SK-N-SH treated with all-trans-retinoic acid at 6 μM for 48 hours (cell line): Measurements from ENCODE around the gene DIAPH3.

Experiments used
- ATAC-seq: fragments of 200-7000 bp; cut with Tn5 transposase; 3 replicates; pipeline ENCODE4 v1.9.1; 2020; ENCODE audit warnings: mild to moderate bottlenecking, moderate library complexity
- ARNTL ChIP-seq: fragments of 450-650 bp; formaldehyde crosslinking; IDR thresholded peaks from 2 replicates; pipeline ENCODE4 v1.5.0; 2020; ENCODE audit warnings: low read depth, mild to moderate bottlenecking, moderate library complexity, borderline replicate concordance
- BACH2 ChIP-seq: fragments of 250-450 bp; sonication (Bioruptor Pico); IDR thresholded peaks from 2 replicates; pipeline ENCODE4 v1.9.0; 2021; ENCODE audit warnings: mild to moderate bottlenecking, borderline replicate concordance
- CSDC2 ChIP-seq: fragments of 250-450 bp; sonication (Bioruptor Pico); IDR thresholded peaks from 2 replicates; pipeline ENCODE4 v1.5.0; 2020; ENCODE audit warnings: mild to moderate bottlenecking, moderate library complexity
- ESRRG ChIP-seq: fragments of 250-450 bp; sonication (Bioruptor Pico); IDR thresholded peaks from 2 replicates; pipeline ENCODE4 v1.6.1; 2021; ENCODE audit warnings: mild to moderate bottlenecking
- GLIS3 ChIP-seq: fragments of 250-450 bp; sonication (Bioruptor Pico); IDR thresholded peaks from 2 replicates; pipeline ENCODE4 v1.5.0; 2020; ENCODE audit warnings: mild to moderate bottlenecking, moderate library complexity
- ISL1 ChIP-seq: fragments of 250-450 bp; sonication (Bioruptor Pico); IDR thresholded peaks from 2 replicates; pipeline ENCODE4 v2.1.2; 2022; ENCODE audit warnings: mild to moderate bottlenecking, moderate library complexity
- OSR1 ChIP-seq: fragments of 250-450 bp; sonication (Bioruptor Pico); IDR thresholded peaks from 2 replicates; pipeline ENCODE4 v1.8.0; 2022; ENCODE audit warnings: moderate library complexity, mild to moderate bottlenecking, inconsistent platforms
- RARB ChIP-seq: fragments of 250-450 bp; sonication (Bioruptor Pico); IDR thresholded peaks from 2 replicates; pipeline ENCODE4 v1.8.0; 2021; ENCODE audit warnings: mild to moderate bottlenecking, moderate library complexity
- SNAI2 ChIP-seq: fragments of 250-450 bp; sonication (Bioruptor Pico); IDR thresholded peaks from 2 replicates; pipeline ENCODE4 v1.5.0; 2020; ENCODE audit warnings: mild to moderate bottlenecking, moderate library complexity
- TCF4 ChIP-seq: fragments of 250-450 bp; sonication (Bioruptor Pico); IDR thresholded peaks from 2 replicates; pipeline ENCODE4 v1.8.0; 2021; ENCODE audit warnings: mild to moderate bottlenecking, moderate library complexity, borderline replicate concordance
- TOX ChIP-seq: fragments of 250-450 bp; sonication (Bioruptor Pico); IDR thresholded peaks from 2 replicates; pipeline ENCODE4 v1.8.0; 2021; ENCODE audit warnings: mild to moderate bottlenecking, moderate library complexity, borderline replicate concordance
- ZFP3 ChIP-seq: fragments of 250-450 bp; sonication (Bioruptor Pico); IDR thresholded peaks from 2 replicates; pipeline ENCODE4 v1.5.0; 2020; ENCODE audit warnings: mild to moderate bottlenecking, moderate library complexity
- ZFP30 ChIP-seq: fragments of 450-650 bp; formaldehyde crosslinking; IDR thresholded peaks from 2 replicates; pipeline ENCODE4 v1.5.0; 2022; ENCODE audit warnings: mild to moderate bottlenecking, moderate library complexity
- ZNF565 ChIP-seq: fragments of 450-650 bp; formaldehyde crosslinking; conservative IDR thresholded peaks from 2 replicates; pipeline ENCODE4 v1.5.0; 2020; ENCODE audit warnings: low read depth, mild to moderate bottlenecking, moderate library complexity
- ZNF70 ChIP-seq: fragments of 450-650 bp; formaldehyde crosslinking; IDR thresholded peaks from 2 replicates; pipeline ENCODE4 v1.5.0; 2020; ENCODE audit warnings: mild to moderate bottlenecking, moderate library complexity
- ZNF8 ChIP-seq: fragments of 450-650 bp; formaldehyde crosslinking; IDR thresholded peaks from 2 replicates; pipeline ENCODE4 v1.5.0; 2020; ENCODE audit warnings: mild to moderate bottlenecking, moderate library complexity
- TF ChIP-seq, protein P1 (sequence below): fragments of 250-450 bp; sonication (Bioruptor Pico); IDR thresholded peaks from 2 replicates; pipeline ENCODE4 v1.5.1; 2021; ENCODE audit warnings: mild to moderate bottlenecking, moderate library complexity
- TF ChIP-seq, protein P2 (sequence below): fragments of 250-450 bp; sonication (Bioruptor Pico); IDR thresholded peaks from 2 replicates; pipeline ENCODE4 v1.8.0; 2021; ENCODE audit warnings: low read depth, mild to moderate bottlenecking, moderate library complexity, borderline replicate concordance
- TF ChIP-seq, protein P3 (sequence below): fragments of 250-450 bp; sonication (Bioruptor Pico); IDR thresholded peaks from 2 replicates; pipeline ENCODE4 v1.8.0; 2020; ENCODE audit warnings: mild to moderate bottlenecking, moderate library complexity, borderline replicate concordance
- TF ChIP-seq, protein P4 (sequence below): fragments of 250-450 bp; sonication (Bioruptor Pico); IDR thresholded peaks from 2 replicates; pipeline ENCODE4 v1.5.0; 2020; ENCODE audit warnings: mild to moderate bottlenecking, moderate library complexity
- TF ChIP-seq, protein P5 (sequence below): fragments of 250-450 bp; sonication (Bioruptor Pico); IDR thresholded peaks from 2 replicates; pipeline ENCODE4 v1.5.1; 2020; ENCODE audit warnings: low read depth, mild to moderate bottlenecking, moderate library complexity

DIAPH3 gene

GRCh38 chr13:60093425-60094019 is 70.2 kb downstream of the DIAPH3 start:
- no peak for ATAC-seq
- TF ChIP-seq, protein P1, sequence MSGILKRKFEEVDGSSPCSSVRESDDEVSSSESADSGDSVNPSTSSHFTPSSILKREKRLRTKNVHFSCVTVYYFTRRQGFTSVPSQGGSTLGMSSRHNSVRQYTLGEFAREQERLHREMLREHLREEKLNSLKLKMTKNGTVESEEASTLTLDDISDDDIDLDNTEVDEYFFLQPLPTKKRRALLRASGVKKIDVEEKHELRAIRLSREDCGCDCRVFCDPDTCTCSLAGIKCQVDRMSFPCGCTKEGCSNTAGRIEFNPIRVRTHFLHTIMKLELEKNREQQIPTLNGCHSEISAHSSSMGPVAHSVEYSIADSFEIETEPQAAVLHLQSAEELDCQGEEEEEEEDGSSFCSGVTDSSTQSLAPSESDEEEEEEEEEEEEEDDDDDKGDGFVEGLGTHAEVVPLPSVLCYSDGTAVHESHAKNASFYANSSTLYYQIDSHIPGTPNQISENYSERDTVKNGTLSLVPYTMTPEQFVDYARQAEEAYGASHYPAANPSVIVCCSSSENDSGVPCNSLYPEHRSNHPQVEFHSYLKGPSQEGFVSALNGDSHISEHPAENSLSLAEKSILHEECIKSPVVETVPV (CRISPR knock-in tag): no peak
- no peak for TF ChIP-seq BACH2 (CRISPR knock-in tag)
- no peak for TF ChIP-seq CSDC2 (CRISPR knock-in tag)
- TF ChIP-seq RARB (CRISPR knock-in tag): no peak
- no peak for TF ChIP-seq ZNF70 (CRISPR knock-in tag)
- no peak for TF ChIP-seq TCF4 (CRISPR knock-in tag)
- TF ChIP-seq TOX: no peak
- TF ChIP-seq ESRRG (CRISPR knock-in tag): no peak
- TF ChIP-seq, protein P2, sequence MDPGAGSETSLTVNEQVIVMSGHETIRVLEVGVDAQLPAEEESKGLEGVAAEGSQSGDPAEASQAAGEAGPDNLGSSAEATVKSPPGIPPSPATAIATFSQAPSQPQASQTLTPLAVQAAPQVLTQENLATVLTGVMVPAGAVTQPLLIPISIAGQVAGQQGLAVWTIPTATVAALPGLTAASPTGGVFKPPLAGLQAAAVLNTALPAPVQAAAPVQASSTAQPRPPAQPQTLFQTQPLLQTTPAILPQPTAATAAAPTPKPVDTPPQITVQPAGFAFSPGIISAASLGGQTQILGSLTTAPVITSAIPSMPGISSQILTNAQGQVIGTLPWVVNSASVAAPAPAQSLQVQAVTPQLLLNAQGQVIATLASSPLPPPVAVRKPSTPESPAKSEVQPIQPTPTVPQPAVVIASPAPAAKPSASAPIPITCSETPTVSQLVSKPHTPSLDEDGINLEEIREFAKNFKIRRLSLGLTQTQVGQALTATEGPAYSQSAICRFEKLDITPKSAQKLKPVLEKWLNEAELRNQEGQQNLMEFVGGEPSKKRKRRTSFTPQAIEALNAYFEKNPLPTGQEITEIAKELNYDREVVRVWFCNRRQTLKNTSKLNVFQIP (CRISPR knock-in tag): no peak
- TF ChIP-seq, protein P3, sequence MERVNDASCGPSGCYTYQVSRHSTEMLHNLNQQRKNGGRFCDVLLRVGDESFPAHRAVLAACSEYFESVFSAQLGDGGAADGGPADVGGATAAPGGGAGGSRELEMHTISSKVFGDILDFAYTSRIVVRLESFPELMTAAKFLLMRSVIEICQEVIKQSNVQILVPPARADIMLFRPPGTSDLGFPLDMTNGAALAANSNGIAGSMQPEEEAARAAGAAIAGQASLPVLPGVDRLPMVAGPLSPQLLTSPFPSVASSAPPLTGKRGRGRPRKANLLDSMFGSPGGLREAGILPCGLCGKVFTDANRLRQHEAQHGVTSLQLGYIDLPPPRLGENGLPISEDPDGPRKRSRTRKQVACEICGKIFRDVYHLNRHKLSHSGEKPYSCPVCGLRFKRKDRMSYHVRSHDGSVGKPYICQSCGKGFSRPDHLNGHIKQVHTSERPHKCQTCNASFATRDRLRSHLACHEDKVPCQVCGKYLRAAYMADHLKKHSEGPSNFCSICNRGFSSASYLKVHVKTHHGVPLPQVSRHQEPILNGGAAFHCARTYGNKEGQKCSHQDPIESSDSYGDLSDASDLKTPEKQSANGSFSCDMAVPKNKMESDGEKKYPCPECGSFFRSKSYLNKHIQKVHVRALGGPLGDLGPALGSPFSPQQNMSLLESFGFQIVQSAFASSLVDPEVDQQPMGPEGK (CRISPR knock-in tag): no peak
- no peak for TF ChIP-seq GLIS3 (CRISPR knock-in tag)
- no peak for TF ChIP-seq ARNTL (CRISPR knock-in tag)
- TF ChIP-seq ZNF565 (CRISPR knock-in tag): no peak
- no peak for TF ChIP-seq SNAI2 (CRISPR knock-in tag)
- no peak for TF ChIP-seq ZFP30
- TF ChIP-seq, protein P4, sequence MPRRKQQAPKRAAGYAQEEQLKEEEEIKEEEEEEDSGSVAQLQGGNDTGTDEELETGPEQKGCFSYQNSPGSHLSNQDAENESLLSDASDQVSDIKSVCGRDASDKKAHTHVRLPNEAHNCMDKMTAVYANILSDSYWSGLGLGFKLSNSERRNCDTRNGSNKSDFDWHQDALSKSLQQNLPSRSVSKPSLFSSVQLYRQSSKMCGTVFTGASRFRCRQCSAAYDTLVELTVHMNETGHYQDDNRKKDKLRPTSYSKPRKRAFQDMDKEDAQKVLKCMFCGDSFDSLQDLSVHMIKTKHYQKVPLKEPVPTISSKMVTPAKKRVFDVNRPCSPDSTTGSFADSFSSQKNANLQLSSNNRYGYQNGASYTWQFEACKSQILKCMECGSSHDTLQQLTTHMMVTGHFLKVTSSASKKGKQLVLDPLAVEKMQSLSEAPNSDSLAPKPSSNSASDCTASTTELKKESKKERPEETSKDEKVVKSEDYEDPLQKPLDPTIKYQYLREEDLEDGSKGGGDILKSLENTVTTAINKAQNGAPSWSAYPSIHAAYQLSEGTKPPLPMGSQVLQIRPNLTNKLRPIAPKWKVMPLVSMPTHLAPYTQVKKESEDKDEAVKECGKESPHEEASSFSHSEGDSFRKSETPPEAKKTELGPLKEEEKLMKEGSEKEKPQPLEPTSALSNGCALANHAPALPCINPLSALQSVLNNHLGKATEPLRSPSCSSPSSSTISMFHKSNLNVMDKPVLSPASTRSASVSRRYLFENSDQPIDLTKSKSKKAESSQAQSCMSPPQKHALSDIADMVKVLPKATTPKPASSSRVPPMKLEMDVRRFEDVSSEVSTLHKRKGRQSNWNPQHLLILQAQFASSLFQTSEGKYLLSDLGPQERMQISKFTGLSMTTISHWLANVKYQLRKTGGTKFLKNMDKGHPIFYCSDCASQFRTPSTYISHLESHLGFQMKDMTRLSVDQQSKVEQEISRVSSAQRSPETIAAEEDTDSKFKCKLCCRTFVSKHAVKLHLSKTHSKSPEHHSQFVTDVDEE (CRISPR knock-in tag): no peak
- TF ChIP-seq ZFP3: no peak
- TF ChIP-seq OSR1 (CRISPR knock-in tag): no peak
- no peak for TF ChIP-seq ZNF8 (CRISPR knock-in tag)
- TF ChIP-seq, protein P5, sequence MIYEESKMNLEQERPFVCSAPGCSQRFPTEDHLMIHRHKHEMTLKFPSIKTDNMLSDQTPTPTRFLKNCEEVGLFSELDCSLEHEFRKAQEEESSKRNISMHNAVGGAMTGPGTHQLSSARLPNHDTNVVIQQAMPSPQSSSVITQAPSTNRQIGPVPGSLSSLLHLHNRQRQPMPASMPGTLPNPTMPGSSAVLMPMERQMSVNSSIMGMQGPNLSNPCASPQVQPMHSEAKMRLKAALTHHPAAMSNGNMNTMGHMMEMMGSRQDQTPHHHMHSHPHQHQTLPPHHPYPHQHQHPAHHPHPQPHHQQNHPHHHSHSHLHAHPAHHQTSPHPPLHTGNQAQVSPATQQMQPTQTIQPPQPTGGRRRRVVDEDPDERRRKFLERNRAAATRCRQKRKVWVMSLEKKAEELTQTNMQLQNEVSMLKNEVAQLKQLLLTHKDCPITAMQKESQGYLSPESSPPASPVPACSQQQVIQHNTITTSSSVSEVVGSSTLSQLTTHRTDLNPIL (CRISPR knock-in tag): no peak

GRCh38 chr13:60091573-60091972 is 72.2 kb downstream of the DIAPH3 start:
- ATAC-seq: no peak
- TF ChIP-seq CSDC2 (CRISPR knock-in tag) (no peak), TOX (no peak), TCF4 (CRISPR knock-in tag) (no peak), ISL1 (no peak)
- TF ChIP-seq, protein P2 (CRISPR knock-in tag): no peak
